ENCODE data around the gene RNF224.

The RNF224 gene

DNA sequence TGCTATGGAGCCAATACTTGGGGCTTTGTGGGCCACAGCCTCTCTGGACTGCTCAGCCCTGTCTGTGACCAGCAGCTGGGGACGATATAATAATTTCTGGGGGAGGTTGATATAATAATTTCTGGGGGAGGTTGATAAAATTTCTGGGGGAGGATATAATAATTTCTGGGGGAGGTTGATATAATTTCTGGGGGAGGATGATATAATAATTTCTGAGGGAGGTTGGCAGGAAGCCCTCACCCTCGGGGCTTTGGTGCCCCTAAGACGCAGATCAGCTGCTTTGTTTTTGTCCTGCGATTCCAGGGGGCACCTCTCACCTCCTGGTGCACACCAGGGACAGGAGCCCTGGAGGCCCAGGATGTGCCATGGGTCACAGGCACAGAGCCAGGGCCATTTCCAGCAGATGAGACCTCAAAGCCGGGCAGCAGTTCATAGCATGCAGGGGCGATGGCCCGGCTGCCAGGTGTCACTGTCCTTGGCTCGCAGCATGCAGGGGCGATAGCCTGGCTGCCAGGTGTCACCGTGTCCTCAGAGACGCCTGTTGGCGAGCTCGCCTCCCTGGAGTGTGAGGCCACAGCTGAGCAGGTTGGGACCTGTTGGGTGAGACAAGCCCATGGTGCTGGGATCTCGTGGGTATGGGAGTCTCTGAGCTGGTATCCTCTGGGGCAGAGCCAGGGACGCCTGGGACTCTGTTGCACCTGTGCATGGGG lies 46.5 kb downstream of the RNF224 start:
- DNase-seq (ENCODE audit: low read depth) = no peak

DNA sequence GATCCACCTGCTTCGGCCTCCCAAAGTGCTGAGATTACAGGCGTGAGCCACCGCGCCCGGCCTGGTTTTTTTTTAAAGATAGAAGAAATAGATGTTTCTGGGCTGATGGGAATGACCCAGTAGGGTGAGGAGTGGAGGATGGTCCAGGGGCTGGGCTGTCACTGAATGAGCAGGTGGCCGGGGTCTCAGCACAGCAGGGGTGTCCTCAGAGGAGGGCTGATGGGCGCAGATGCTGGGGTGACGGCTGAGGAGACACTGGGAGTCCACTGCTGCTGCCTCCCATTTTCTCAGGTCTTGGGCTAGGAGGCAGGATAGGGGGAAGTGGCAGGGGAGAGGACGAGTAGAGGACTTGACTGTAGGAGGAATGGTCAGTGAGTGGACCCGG lies 47.9 kb downstream of the RNF224 start:
- DNase-seq (ENCODE audit: low read depth) = no peak

DNA sequence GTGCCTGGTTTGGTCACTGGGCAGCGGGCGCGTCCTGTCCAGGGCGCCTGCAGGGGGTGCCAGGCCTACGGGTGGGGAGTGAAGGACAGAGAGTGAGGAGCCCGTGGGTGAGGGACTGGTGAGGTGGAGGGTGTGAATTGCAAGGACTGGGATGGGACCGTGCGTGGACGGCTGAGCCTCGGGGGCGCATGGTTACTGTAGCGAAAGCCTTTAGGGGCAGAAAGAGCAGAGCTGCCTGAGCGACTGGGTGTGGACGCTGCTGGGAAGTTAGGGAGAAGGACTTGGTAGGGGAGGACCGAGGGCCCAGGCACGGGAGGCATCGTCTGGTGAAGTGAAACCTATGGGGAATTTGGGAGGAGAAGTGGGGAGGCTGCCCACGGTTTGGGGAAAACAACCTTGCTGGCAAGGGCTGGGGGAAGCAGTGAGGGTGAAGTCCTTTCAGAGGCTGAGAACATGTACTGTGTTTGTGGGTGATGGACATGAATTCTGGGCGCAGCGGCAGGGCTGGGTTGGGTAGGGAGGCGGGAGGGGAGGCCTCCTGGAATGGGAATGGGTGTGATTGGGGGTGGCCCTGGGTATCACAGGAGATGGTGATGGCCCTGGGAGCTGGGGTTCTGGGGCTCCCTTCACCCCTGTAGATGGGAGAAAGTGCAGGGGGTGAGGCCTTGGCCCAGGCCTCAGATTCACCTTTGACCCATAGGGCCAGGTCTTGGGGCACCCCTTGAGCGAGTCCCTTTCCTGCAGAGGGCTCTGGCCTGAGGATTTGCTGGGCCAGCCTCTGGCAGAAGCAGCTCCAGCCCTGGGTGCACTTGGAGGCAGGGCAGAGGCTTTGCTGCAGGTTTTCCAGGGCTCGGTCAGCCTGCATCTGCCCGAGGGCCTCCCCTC lies 48.5 kb downstream of the RNF224 start:
- DNase-seq (ENCODE audit: low read depth) = no peak

DNA sequence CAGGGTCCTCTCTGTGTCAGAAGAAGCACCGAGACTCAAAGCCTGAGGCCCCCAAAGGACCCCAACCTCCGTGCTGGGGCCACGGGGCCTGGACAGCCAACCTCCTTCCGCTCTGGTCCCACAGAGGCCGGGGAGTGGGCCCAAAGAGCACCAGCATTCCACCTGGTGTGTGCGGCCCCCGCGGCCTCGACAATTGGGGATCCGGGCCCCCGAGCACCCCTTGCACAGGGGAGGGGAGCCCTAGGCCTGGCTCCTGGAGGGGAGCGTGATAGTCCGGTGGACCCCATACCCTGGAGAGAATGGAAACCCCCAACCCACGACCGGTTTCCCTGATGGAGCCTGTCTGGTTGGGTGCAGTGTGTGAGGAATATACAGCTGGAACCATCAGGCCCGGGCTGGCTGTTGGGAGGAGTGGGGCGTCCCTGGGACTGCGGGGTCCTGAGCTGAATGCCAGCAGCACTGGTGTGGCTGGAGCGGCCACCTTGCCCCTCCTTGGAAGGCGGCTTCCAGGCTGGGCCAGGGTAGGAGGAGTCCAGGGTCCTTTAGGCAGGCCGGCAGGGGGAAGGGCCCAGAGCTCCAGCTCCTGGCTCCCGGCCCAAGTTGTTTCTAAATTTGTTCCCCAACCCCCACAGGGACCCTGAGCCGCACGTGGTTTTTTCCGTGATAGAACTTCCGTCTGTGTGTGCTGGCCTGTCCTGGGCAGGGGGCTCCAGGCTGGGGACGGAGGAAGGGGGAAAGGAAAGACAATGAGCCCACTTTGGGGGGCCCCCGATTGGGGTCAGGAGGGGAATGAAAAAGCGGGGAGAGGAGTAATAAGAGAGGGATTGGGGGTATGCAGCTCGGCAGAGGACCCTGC lies 49.4 kb downstream of the RNF224 start:
- DNase-seq (ENCODE audit: low read depth) = no peak

DNA sequence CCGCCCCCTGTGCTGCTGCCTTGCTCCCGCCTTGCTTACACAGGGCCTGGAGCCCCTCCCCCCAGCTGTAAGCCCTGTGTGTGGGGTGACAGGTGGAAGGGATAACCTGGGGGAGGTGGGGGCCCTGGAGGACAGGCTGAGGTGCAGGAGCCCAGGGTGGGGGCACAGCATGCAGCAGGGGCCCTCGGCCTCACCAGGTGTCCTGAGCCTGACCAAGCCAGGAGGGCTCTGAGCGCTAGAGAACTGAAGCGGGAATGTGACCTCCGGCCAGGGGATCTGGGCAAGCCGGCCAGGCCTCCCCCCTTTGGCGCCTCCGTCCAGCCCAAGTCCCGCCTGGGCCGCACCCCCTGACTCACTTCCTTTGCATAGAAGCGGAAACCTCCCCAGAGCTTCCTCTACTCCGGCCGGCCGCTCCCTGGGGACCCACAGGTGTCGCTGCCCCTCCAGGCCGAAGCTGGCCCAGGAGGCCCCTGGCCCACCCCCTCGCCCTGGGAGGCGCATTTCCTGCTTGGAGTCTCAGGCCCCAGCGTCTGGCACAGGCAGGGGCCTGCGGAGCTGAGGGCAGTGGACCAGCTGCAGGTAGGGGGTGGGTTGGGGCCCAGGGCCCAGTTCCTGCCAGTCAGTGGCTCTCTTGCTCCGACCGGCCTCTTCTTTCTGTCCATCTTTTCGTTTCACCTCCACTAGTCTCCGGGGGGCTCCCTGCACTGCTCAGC lies 50.2 kb downstream of the RNF224 start, which contains the start of gene TOR4A:
TSS of gene TOR4A (plus strand) at position 398 of the 713 bp plus-strand sequence. CDS start 964 bp downstream, outside the sequence.
- no peak for DNase-seq (ENCODE audit: low read depth)

DNA sequence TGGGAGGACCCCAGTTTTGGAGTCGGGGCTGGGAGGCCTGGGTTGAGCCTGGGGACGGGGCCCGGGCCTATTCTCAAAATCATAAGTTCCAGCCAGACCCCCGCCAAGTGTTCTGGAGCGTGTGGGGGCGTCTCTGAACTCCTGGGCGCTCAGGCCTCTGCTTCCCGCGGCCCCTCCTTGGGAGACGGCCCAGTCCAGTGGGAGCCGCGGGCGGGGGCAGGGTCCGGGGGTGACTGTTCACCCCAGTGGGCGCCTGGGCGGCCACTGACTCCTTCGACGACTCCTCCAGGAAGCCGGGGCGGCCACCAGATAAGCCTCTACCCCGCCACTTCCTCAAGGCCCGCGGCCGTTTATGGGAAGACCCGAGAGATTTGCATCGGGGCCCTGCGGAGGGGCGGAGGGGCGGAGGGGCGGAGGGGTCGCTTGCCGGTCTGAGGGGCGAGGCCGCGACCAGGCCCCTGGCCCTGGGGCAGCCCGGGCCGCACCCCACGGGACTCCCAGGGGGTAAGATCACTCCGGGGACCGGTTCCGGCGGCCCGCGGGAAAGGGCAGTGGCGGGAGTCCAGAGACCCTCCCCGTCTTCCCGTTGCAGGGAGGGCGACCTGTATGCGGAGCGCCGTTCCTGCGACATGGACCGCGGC lies 50.9 kb downstream of the RNF224 start:
- no peak for DNase-seq (ENCODE audit: low read depth)

All from stromal cell of bone marrow (primary cell).